ENCODE data around the gene CMSS1.

- TF ChIP-seq CTCF (IDR thresholded peaks at IDR 0.05): no peak
- TF ChIP-seq EZH2 (IDR thresholded peaks at IDR 0.05; ENCODE audit: borderline replicate concordance, insufficient read depth, low read depth, low read length, poor library complexity, severe bottlenecking): no peak
Observed at GRCh38 chr3:99923873-99924272, 106.2 kb downstream of the CMSS1 start.

Data from B cell (primary cell).